Progenitor cell of endocrine pancreas (in vitro differentiated cells): Measurements from ENCODE around the gene NANOS1. TPM values are rescaled to one million over a fixed set of nuclear protein-coding genes. Genes with fewer than 3 reads are reported as not detected.

Experiments used
- DNase-seq: peaks from one replicate; pipeline ENCODE4 v3.0.0; 2021; ENCODE audit warnings: low spot score; ENCODE audit not compliant: unreplicated experiment
- H3K27ac Mint-ChIP-seq: 2 replicates; pipeline ENCODE4 v1.8.0; 2021; ENCODE audit warnings: mild to moderate bottlenecking, moderate library complexity, mixed read lengths
- H3K27me3 Mint-ChIP-seq: 2 replicates; pipeline ENCODE4 v1.8.0; 2021; ENCODE audit warnings: mixed read lengths
- H3K36me3 Mint-ChIP-seq: 2 replicates; pipeline ENCODE4 v1.8.0; 2022; ENCODE audit warnings: mixed read lengths; ENCODE audit not compliant: insufficient read depth
- H3K4me1 Mint-ChIP-seq: 2 replicates; pipeline ENCODE4 v1.8.0; 2021; ENCODE audit warnings: low read depth, mixed read lengths
- H3K4me3 Mint-ChIP-seq: 2 replicates; pipeline ENCODE4 v1.8.0; 2021; ENCODE audit warnings: low read depth, mild to moderate bottlenecking, moderate library complexity, mixed read lengths
- H3K9me3 Mint-ChIP-seq: 2 replicates; pipeline ENCODE4 v1.8.0; 2021; ENCODE audit warnings: low read depth, mixed read lengths
- total RNA-seq: library from RNA; stranded (reverse); gene quantifications from 2 replicates; pipeline ENCODE4 v1.2.1, GENCODE V29; 2021
- TF ChIP-seq, protein P1 (sequence below): fragments of 200-600 bp; sonication (generic); IDR thresholded peaks from one replicate; pipeline ENCODE4 v1.5.0; 2021; ENCODE audit warnings: antibody characterized with exemption, mild to moderate bottlenecking; ENCODE audit not compliant: unreplicated experiment

NANOS1 gene
- total RNA-seq, 1 donor from 2014 or later, result 2.7 TPM

DNA sequence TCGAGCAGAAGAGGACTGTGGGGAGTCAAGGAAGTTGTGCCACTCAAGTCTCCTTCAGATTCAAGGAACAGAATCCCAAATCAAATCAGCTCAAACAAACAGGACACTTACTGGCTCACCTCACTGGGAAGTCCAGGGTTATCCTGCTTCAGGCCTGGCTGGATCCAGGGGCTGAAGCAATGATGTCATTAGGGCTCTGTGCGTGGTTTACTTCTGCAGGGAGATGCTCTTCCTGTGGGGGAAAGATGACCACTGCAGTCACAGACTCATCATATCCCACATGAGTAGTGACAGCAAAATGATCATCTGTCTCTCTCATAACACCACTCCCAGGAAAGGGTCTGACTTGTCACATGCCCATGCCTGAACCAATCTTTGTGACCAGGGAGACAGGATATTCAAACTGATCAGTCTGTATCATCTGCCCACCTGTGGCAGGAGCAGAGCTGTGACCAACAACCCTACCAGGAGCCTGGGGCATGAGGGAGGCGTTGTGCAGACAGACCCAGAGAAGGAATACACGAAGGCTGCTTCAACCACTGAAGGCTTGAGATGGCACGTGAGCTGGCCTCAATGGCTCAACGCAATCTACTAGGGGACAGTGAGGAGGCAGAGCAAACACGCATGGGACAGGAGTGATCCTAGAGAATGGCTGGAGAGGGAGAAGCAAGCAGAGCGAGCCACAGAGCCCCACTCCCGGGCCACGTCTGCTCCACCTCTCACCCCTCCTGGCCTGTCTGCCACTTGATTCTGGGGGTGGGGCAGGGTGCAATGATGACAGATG lies 27.6 kb upstream of the NANOS1 start:
- H3K27ac Mint-ChIP-seq, result no peak overlapping the region
- TF ChIP-seq, protein P1, sequence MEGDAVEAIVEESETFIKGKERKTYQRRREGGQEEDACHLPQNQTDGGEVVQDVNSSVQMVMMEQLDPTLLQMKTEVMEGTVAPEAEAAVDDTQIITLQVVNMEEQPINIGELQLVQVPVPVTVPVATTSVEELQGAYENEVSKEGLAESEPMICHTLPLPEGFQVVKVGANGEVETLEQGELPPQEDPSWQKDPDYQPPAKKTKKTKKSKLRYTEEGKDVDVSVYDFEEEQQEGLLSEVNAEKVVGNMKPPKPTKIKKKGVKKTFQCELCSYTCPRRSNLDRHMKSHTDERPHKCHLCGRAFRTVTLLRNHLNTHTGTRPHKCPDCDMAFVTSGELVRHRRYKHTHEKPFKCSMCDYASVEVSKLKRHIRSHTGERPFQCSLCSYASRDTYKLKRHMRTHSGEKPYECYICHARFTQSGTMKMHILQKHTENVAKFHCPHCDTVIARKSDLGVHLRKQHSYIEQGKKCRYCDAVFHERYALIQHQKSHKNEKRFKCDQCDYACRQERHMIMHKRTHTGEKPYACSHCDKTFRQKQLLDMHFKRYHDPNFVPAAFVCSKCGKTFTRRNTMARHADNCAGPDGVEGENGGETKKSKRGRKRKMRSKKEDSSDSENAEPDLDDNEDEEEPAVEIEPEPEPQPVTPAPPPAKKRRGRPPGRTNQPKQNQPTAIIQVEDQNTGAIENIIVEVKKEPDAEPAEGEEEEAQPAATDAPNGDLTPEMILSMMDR, result no peak
- H3K4me1 Mint-ChIP-seq, result no peaks in the 10 kb centered on the region
- H3K27me3 Mint-ChIP-seq, result no peaks in the 10 kb centered on the region
- H3K36me3 Mint-ChIP-seq, result no peaks in the 10 kb centered on the region
- H3K9me3 Mint-ChIP-seq, result no peaks in the 10 kb centered on the region
- H3K4me3 Mint-ChIP-seq, result no peak overlapping the region
- no peak for DNase-seq

GRCh38 chr10:119003572-119004289 lies 25.8 kb upstream of the NANOS1 start:
- Mint-ChIP-seq H3K27ac (no peak overlapping the region), H3K9me3 (no peaks in the 10 kb centered on the region), H3K4me3 (no peak overlapping the region), H3K27me3 (no peaks in the 10 kb centered on the region), H3K36me3 (no peaks in the 10 kb centered on the region), H3K4me1 (no peaks in the 10 kb centered on the region)
- DNase-seq, result no peak
- TF ChIP-seq, protein P1, result no peak

DNA sequence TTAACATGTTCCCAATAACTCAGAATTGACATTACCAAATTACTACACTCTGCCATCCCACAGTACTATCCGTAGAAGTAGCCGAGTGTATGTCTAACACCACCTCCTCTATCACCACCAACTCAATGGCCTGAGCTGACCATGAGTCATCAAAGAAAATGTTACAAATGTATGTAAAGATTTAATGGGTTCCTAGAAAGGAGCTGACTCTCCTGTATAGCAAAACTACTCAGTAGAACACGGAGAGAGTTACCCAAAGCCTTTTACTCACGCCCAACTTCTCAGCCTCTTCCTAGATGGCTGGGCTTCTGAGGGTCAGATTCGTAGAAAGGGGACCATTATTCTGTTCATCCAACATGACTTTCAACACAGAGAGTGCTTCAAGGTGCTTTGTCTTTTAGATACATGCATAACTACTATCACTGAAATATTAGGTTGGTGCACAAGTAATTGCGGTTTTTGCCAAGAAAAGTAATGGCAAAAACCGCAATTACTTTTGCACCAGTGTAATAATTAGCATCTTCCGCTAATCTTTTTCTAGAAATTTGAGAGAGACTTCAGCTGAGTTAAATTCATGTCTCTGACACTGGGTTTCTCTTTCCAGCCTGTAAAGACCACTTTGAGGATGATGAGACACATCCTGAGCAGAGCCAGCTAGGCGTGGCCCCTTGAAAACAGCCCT lies 24.0 kb upstream of the NANOS1 start:
- DNase-seq, result no peak
- TF ChIP-seq, protein P1, result no peak
- Mint-ChIP-seq H3K27me3 (no peaks in the 10 kb centered on the region), H3K27ac (no peak overlapping the region), H3K4me1 (no peaks in the 10 kb centered on the region), H3K36me3 (no peaks in the 10 kb centered on the region), H3K4me3 (no peak overlapping the region), H3K9me3 (no peaks in the 10 kb centered on the region)

DNA sequence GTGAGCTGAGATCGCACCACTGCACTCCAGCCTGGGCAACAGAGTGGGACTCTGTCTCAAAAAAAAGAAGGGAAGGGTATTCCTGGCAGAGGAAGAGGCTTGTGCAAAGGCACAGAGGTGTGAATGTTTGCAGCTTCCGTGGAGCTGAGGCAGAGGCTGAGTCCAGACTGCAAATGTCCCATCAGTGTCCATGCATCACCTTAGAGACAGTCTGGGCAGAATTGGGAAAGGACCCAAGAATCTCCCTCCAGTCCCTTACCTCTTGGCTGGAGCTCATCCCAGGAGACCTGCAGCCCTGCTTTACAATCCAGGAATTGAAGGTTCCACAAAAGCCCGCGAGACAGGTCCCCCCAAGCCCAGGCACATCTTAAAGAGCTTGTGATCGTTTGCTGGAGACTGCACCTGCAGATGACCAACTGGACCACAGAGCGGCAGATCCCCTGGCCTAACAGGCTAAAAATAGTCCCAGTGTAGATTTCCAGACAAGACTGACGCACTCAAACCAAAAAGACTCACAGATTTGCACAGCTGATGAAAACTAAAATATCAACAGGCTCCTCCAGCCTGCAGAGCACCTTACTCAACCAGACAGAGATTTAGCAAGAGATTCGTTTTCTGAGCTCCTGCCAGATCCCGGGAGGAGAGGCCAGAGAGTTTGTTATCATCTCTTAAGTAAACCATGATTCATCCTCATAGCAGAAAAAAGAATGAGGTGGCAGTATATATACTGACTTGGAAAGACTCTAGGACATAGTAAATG lies 22.9 kb upstream of the NANOS1 start:
- Mint-ChIP-seq H3K27me3 (no peaks in the 10 kb centered on the region), H3K36me3 (no peaks in the 10 kb centered on the region), H3K4me1 (no peaks in the 10 kb centered on the region), H3K27ac (no peak overlapping the region), H3K9me3 (no peaks in the 10 kb centered on the region), H3K4me3 (no peak overlapping the region)
- TF ChIP-seq, protein P1, result no peak
- DNase-seq, result no peak

- H3K4me3 Mint-ChIP-seq, result no peak overlapping the region
- no peak overlapping the region for H3K27ac Mint-ChIP-seq
These were observed 22.3 kb upstream of the NANOS1 start for GRCh38 chr10:119007211-119007574.

More at GRCh38 chr10:119007211-119007574, 22.3 kb upstream of the NANOS1 start:
- no peaks in the 10 kb centered on the region for H3K27me3 Mint-ChIP-seq
- TF ChIP-seq, protein P1, result no peak
- DNase-seq, result no peak
- no peaks in the 10 kb centered on the region for H3K9me3 Mint-ChIP-seq
- no peaks in the 10 kb centered on the region for H3K4me1 Mint-ChIP-seq
- H3K36me3 Mint-ChIP-seq, result no peaks in the 10 kb centered on the region
